GM21381 (cell line): ENCODE data around the gene RTP3.
"Not testable (repeated sequence)": the region's sequence is repeated elsewhere in the genome, so short reads cannot be mapped to it uniquely, and the experiment has no call there.

Source experiments
- ATAC-seq: cut with Tn5 transposase; IDR thresholded peaks from one replicate; pipeline ENCODE4 v1.9.1; 2021; ENCODE audit warnings: mild to moderate bottlenecking, moderate library complexity; ENCODE audit not compliant: unreplicated experiment

Gene RTP3

DNA sequence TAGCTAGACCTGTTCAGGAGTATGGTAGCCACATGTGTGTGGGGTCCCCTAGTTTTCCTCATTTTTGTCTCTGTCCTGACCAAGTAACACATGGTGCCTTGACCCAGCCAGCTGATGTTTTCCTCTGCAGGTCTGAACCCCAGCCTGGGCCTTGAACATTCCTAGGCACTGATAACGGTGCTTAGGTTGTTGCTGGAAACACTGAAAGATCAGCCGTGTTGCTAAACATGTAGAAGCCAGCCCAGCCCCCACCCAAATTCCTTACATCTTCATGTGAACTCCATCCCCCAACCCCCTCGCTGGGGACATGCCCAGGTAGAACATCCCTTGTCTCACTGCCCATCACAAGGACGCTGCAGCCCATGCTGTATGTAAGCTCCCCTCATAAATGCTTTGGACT is 18.7 kb downstream of the RTP3 start:
- no peak for ATAC-seq

DNA sequence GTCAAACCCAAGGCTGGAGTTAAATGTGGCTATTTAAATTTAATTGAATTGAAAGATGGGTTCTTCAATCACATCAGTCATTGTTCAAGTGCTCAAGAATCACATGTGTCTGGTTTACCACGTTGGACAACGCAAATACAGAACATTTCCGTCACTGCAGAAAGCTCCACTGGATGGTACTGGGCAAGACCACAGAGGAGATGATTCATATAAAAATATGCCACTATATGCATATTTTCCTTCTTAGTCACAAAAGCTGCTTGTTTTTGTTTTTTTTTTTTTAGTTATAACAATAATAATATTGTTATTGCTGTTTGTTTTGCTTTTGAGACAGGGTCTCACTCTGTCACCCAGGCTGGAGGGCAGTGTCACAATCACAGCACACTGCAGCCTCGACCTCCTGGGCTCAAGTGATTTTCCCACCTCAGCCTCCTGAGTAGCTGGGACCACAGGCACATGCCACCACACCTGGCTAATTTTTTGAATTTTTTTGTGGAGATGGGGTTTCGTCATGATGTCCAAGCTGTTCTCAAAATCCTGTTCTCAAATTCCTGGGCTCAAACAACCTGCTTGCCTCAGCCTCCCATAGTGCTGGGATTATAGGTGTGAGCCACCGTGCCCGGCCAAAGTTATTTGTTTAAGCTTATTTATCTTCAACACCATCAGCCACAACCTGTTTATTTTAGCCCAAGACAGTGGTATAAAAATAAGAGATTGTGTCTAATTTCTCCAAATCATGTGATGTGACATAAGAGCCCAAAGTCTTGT is 19.4 kb downstream of the RTP3 start:
- no peak for ATAC-seq

DNA sequence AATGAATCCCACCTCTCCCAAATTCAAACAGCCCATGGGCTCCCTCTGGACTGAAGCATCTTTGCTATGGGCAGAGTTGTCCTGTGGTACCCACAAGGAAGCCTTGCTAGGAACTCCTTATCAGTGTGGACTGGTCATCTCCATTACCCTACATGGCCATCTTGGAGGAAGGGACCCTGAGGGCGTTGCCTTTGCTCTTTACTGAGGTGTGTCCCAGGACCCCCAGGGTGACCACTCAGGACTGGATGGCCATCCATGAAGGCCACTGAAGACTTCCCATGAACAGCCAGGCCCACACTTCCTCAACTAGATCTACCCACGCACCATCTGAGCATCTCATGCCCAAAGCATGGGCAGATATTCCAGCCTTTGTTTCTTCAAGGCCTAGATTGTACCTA is 20.0 kb downstream of the RTP3 start:
- ATAC-seq: no peak

DNA sequence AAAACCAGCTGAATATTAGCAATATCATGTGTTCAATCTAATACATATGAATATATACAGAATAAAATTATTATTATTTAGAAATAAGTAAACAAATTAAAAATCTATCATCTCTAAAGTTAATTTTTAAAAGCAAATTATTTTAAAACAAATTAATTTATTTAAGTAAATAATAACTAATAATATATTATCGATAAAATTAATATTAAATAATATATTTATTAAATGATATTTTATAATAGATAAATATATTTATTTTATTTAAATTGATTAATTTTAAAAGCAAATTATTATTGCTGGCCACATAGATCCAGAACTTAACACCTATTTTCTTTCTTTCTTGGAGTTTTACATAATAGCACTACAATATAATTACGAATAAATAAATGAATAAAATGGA is 22.2 kb downstream of the RTP3 start:
- no peak for ATAC-seq

DNA sequence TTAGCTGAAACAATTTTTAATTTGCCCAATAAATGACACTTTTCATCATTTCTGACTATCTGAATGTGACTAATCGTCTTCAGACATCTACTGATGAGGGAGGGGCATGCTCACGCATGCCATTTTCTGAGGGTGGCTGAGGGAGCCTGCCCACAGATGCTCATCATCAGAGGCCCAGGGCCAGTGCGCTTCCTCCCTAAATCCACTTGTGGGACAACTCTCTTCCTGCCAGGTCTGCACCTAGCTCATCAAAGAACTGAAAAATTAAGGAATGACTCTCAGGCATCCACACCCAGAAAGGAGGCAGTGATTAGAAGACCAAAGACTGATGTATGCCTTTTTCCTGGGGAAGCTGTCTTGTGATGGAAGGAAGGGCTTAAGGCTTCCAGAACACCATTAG is 22.8 kb downstream of the RTP3 start:
- ATAC-seq: no peak

DNA sequence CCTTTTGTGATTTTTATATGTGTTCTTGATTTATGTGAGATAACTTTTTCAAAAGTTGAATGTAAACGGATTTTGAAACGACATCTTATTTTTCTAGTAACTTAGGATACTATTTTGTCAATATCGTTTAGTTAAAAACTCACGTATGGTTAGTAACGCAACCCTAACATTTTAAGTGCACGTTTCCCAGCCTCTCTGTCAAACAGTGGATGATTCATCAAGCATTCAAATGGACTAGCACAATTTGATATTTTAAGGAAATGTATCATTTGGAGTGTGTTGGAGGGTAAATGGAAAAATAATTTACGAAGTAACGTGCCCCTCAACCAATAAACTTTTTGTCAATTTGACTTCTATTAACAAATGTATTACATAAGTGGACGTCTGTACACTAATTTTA is 23.3 kb downstream of the RTP3 start:
- no peak for ATAC-seq

DNA sequence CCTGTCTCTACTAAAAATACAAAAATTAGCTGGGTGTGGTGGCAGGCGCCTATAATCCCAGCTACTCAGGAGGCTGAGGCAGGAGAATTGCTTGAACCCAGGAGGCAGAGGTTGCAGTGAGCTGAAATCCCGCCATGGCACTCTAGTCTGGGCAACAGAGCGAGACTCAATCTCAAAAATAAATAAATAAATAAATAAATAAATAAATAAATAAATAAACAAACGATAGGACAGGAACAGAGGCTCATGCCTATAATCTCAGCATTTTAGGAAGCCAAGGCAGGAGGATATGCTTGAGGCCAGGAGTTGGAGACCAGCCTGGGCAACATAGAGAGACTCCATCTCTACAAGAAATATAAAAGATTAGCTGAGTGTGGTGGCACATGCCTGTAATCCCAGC is 24.4 kb downstream of the RTP3 start:
- not testable (repeated sequence) for ATAC-seq

DNA sequence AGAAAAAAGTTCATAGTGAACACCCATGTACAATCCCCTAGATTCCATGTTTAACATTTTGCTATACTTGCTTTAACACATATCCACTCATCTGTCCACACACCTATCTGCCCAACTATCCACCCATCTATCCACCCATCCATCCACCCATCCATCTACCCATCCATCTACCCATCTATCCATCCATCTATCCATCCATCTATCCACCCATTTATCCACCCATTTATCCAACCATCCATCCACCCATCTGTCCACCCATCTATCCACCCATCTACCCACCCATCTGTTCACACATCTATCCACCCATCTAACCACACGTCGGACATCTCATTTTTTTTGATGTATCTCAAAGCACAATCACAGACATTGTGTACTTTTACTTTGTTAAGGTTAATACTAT is 25.8 kb downstream of the RTP3 start:
- no peak for ATAC-seq

DNA sequence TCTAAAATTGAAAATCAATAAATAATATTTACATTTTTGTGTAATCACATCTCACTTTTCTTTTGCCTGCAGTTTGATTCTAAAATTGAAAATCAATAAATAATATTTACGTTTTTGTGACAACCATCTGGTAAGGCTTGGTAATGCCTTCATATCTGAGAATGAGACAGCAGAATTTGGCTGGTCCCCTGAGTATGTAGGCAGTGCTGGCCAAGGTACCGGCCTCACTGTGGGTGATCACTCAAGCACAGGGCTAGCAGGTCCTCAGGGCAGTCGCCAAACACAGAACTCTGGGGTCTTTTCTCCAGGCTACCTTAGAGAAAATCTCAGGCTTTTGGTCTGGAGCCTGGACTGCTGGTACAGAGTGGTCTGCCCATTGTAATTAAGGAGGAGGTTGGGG is 26.2 kb downstream of the RTP3 start:
- no peak for ATAC-seq

DNA sequence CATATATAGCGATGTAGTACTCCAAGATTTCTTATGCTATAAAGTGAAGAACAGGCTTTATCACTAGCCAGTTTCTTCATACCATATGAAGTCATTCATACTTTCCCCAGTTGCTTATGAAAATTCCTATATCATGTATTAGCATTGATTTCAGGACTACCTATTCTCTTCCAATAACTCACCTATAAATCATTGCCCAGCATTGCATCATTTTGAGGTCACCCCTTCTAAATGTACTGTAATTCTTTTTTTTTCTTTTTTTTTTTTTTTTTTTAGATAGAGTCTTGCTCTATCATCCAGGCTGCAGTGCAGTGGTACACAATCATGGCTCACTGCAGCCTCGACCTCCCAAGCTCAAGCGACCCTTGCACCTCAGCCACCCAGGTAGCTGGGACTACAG is 27.1 kb downstream of the RTP3 start:
- no peak for ATAC-seq

DNA sequence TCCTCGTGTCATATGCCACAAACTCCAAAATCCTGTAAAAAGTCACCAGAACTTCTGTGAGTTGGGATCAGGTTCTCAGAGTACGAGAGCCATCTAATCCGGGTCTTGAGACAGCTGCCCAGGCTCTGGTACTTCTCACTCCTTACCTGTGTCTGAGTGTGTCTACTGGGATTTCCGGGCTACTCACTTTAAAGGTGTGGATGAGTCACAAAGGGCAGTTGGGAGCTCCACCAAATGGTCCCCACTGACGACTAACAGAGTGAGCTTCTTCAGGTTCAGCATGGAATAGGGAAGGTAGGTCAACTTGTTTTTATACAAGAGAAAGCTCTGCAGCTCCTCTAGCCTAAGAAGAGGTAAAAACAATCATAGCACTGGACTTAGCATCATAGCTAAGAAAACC is 29.5 kb downstream of the RTP3 start:
- ATAC-seq: no peak

DNA sequence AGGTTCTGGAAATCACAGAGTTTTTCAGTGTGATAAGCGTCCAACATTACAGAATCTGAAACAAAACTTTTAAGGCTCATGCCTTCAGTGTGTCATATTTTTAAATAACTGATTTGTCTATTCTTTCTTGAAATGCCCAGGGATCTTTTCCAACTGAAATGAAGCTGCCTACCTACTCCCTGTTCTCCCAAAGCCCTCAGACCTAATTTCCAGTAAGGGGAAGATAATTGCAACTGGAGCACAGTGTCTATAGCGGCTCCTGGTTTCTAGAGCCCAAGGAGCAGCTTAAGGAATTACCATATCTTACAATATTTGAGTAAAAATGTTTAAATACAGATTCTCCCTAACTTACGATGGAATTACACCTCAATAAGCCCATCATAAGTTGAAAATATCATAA is 35.3 kb downstream of the RTP3 start:
- ATAC-seq: no peak

DNA sequence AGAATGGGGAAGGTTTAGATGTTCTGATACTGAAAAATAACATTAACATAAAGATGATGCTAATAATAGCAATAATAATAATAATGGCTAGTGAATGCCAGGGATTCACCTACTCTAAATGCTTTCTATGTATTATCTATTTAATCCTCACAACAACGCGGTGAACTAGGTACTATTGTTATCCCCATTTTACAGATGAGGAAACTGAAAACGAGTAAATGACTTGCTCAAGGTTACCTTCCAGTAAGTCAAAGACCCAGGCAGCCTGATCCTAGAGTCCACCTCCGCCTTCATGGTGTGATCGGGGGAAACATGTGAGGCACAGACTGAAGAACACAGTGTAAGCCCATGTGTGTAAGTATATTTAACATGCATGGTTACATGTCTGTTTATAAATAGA is 38.0 kb downstream of the RTP3 start:
- no peak for ATAC-seq

DNA sequence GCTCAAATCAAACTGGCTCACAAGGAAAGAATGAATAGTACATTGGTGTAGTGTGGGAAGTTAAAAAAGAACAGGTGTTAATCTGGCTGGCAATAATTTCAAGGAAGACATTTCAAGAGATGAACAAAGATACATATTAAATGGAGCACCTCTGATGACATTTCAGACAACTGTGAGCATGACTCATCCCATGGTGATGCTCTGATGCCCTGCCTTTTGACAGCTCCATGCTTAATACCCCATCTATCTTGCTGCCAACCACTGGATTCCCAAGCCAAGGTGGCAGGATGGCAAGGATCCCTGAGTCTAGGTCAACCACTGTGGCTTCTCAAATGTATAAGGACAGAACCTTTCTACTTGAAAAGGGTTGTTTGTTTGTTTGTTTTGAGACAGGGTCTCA is 39.0 kb downstream of the RTP3 start:
- no peak for ATAC-seq

DNA sequence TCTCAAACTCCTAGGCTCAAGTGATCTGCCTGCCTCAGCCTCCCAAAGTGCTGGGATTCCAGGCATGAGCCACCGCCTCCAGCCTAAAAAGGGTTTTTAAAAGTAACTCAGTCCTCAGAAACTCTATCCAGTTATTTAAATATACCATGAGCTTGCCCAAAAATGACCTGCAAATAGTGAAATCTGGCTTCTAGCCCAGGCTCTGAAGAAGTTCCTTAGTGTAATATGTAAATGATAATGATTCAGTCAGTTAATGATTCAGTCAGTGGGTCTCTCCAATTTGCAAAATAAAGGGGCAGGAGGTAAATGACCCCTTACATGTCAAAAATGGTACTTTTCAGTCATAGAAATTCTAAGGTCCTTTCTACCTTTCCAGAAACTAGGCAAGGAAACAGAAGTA is 39.5 kb downstream of the RTP3 start:
- no peak for ATAC-seq

DNA sequence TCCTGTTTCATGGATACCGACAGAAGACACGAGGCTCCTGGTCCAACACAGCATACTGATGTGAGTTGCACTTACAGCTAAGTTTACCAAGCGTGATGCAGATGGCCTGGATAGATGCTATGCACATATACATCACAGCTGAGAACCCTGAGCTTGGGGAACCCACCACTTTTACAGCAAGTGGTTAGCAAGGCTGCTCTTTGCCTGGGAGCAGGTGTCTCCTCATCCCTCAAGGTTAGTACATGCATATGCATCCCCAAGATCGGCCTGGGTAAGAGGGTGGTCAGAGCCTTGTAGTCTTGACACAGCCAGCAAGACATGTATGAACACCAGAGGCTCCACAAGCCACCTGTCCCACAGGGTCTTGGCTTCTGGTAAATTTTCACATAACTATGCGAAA is 40.0 kb downstream of the RTP3 start:
- no peak for ATAC-seq

DNA sequence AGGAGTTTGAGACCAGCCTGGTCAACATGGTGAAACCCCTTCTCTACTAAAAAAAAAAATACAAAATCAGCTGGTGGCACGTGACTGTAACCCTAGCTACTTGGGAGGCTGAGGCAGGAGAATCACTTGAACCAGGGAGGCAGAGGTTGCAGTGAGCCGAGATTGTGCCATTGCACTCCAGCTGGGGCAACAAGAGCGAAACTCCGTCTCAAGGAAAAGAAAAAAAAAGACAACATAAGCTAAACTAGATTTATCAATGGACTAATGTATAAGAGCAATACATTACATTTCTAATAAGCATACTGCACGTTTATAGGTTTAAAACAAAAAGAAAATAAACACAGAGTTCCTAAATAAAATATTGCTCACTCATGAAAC is 40.6 kb downstream of the RTP3 start:
- ATAC-seq: peak; percentile 1

DNA sequence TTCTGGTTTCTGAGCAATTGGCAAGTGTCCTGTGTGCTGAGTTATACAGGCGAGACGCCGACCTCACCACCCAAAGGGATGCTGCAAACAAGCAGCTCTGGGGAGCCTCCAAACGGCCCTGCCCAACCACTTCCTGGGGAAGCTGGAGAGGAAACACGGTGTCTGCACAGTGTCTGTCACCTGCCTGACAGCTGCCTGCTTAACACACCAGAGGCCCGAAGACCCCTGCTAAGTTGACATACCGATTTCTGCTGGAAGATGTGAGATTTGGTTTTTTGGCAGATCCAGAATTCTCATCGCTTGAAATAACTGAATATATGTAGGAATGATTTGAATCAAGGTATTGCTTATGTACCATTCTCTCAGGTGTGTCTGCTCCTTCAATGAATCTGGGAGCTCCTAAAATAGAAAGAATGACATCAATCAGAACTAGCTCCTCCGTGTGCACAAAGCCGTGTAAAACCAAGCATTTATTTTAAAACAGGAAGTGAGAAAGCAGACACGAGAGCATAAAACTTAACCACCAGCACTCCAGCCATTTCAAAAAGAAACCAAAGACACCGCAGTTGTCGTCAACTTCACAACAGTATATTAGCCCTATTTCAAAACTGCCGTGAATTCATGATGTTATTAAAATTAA is 41.1 kb downstream of the RTP3 start:
- peak; percentile 81 for ATAC-seq

DNA sequence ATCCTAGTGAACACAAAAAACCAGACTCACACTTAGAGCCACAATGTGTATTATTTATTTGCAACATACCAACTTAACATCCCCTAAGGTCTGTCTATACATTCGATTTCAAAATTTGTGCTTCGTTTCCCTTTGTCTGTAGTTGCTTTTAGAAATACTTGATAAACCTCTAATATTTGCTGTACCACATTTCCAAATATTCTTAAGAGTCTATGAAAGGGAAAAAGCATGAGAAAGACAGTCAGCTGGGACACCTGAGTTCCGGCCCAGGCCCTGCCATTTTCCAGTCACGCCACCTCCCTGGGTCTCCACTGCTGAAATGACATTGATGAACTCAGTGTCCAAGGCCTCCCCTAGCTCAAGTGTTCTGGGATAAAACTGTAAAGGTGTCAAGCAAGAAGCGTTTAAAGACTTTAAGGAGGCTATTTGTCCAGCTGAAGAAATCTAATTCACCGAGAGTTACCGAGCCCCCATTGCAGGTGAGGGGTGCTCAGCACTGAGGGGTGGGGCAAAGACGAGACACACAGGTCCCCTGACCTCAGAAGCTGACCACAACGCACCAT is 41.7 kb downstream of the RTP3 start:
- no peak for ATAC-seq

DNA sequence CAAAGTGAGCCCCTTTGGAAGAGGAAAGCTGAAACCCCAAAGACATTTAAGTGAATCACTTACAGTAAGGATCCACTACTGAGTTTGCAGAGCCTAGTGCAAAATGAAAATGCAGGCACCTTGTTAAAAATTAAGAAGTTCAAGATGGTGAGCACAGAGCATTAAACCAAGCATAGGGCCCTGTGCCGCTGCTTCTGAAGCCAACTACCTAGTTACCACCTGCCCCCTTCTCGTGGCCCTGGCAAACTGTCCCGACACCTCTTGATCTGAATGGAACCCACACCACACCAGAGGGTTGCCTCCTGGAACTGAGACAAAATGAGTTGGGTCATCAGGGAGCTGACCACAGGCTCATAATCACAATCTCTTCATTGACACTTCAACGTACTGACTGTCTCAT is 42.8 kb downstream of the RTP3 start:
- no peak for ATAC-seq

DNA sequence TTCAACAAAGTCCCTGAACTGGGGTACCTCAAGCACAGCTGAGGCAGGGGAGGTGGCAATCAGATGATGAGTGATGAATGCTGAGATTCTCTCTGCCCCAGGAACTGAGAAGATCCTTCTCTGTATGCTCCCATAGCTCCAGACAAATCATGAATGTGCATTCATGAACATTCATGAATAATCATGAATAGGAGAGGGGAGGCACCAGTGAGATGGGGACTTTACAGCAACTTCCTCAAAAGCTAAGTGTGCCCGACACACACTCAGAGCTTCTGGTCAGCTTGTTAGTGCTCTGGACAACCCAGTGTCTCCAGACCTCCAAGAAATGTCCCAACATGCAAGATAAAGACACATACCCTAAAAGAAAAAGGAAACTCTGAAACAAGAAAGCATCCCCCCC is 44.1 kb downstream of the RTP3 start:
- ATAC-seq: no peak

DNA sequence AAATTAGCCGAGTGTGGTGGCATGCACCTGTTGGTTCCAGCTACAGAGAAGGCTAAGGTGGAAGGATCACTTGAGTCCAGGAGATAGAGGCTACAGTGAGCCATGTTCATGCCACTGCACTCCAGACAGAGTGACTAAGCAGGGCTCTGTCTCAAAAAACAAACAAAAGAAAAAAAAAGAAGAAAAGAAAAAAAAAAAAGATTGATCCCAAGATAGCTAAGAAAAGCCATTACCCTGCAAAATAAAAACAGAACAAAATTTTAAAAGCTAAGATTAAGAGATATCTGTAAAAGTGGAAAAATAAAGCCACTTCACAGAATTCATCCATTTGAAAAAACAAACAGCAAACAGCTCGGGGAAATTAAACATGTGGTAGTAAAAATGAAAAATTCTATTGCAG is 44.6 kb downstream of the RTP3 start:
- no peak for ATAC-seq

DNA sequence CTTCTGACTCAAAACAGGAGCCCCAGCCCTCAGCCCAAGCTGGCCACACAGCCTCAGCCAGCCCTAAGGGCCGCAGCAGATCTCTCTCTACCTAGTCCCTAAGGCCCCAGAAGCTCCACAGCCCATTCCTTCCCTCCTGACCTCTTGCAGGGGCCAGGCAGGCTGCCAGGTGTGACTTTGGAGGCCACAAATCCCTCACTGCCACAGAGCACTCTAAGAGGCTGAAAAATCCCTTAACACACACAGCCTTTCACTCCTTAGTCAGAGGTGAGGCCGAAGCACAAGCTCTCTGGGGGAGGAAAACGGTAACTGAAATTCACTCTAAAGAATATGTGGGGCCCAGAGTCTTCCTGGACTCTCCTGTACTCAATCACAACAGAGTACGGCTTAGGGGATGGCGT is 45.0 kb downstream of the RTP3 start:
- ATAC-seq: no peak
